Measurements from ENCODE around the gene UGT2B28.
"Not testable (repeated sequence)": the region's sequence is repeated elsewhere in the genome, so short reads cannot be mapped to it uniquely, and the experiment has no call there.

The UGT2B28 gene

DNA sequence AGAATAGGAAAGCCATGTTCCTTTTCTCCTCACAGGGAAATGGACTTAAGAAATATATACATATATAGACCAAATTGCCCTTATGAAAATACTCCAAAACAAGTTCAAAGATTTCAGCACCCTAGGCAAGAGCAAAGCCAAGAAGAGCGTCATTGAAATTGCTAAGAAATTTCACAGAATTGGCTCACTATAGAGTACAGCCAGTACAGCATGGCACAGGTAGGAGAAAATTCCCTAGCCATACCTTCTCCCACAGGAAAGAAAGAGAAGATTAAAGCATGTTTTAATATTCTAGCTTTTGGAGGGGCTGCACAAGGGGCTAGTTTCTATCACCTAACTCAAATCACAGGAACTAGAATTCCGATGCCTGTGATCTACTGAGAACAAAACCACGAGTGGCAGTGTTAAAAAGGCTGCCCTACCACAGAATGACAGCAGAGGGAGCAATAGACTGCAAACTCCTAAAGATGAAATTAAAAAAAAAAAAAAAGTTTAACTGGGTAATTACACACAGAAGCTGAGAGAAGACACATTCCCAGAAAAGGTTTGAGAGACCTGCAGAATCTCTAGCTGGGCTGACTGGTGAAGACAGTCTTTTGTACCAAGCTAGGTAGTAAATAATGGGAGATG is 37.5 kb downstream of the UGT2B28 start:
- not testable (repeated sequence) for H3K4me3 Mint-ChIP-seq; H3K27ac Mint-ChIP-seq; H3K4me1 Mint-ChIP-seq; H3K36me3 Mint-ChIP-seq (ENCODE audit: low read depth); H3K9me3 Mint-ChIP-seq; H3K27me3 Mint-ChIP-seq (ENCODE audit: low read depth)
- TF ChIP-seq, protein P1, sequence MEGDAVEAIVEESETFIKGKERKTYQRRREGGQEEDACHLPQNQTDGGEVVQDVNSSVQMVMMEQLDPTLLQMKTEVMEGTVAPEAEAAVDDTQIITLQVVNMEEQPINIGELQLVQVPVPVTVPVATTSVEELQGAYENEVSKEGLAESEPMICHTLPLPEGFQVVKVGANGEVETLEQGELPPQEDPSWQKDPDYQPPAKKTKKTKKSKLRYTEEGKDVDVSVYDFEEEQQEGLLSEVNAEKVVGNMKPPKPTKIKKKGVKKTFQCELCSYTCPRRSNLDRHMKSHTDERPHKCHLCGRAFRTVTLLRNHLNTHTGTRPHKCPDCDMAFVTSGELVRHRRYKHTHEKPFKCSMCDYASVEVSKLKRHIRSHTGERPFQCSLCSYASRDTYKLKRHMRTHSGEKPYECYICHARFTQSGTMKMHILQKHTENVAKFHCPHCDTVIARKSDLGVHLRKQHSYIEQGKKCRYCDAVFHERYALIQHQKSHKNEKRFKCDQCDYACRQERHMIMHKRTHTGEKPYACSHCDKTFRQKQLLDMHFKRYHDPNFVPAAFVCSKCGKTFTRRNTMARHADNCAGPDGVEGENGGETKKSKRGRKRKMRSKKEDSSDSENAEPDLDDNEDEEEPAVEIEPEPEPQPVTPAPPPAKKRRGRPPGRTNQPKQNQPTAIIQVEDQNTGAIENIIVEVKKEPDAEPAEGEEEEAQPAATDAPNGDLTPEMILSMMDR (IDR thresholded peaks at IDR 0.05; ENCODE audit: unreplicated experiment in 3 of 3): peak; percentile 72 to 75 (median 75)

DNA sequence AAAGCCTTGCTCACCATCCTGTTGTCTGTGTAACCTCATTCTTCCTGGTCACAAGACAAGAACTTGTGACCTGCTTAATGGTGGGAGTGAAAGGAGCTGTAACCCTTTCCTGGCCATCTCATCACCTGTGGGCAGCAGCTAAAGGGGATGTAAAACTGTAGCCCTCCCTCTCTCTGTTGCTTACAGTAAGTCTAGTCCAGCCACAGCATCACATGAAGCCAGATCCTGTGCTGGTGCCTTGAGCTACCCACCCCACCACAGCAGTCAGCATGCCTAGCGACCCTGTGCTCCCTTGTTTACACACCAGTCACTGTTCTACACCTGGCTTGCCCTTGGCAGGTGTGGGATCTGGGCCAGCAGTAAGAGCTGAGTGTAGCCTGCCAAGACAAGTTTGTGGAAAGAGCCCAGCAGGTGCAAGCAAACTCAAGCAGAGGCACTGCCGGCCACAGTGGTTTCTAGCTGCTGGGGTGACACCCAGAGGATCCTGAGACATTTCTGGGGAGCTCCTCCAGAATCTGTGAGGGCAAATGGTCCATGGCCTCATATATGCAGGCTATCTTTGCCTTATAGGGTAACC is 41.0 kb downstream of the UGT2B28 start:
- H3K27ac Mint-ChIP-seq: no peak overlapping the region
- H3K27me3 Mint-ChIP-seq (ENCODE audit: low read depth): no peaks in the 10 kb centered on the region
- H3K4me3 Mint-ChIP-seq: no peak overlapping the region
- no peaks in the 10 kb centered on the region for H3K36me3 Mint-ChIP-seq (ENCODE audit: low read depth)
- TF ChIP-seq, protein P1 (IDR thresholded peaks at IDR 0.05; ENCODE audit: unreplicated experiment in 3 of 3): no peak
- no peaks in the 10 kb centered on the region for H3K9me3 Mint-ChIP-seq
- peaks cover 6% of the 10 kb centered on the region for H3K4me1 Mint-ChIP-seq

DNA sequence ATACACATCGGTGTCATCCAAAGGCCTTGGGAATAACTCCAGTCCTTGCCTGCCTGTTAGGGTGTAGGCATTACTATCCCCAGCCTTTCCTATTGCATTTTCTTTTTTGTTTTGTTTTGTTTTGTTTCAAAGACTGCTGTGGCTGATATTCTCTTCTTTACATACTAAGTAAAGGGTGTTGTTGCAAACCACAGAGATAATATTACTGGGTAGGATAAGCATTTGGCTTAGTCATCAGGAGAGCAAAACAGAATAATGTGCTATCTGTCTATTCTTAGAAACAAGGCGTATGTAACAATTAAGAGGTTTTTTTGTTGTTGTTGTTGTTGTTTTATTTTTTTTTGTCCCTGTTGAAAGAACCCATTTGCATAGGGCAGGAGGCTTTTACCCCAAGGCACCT is 41.8 kb downstream of the UGT2B28 start:
- no peaks in the 10 kb centered on the region for H3K36me3 Mint-ChIP-seq (ENCODE audit: low read depth)
- no peaks in the 10 kb centered on the region for H3K27me3 Mint-ChIP-seq (ENCODE audit: low read depth)
- no peak overlapping the region for H3K4me3 Mint-ChIP-seq
- peaks cover 6% of the 10 kb centered on the region for H3K4me1 Mint-ChIP-seq
- no peaks in the 10 kb centered on the region for H3K9me3 Mint-ChIP-seq
- TF ChIP-seq, protein P1 (IDR thresholded peaks at IDR 0.05; ENCODE audit: unreplicated experiment in 3 of 3): no peak
- H3K27ac Mint-ChIP-seq: no peak overlapping the region

DNA sequence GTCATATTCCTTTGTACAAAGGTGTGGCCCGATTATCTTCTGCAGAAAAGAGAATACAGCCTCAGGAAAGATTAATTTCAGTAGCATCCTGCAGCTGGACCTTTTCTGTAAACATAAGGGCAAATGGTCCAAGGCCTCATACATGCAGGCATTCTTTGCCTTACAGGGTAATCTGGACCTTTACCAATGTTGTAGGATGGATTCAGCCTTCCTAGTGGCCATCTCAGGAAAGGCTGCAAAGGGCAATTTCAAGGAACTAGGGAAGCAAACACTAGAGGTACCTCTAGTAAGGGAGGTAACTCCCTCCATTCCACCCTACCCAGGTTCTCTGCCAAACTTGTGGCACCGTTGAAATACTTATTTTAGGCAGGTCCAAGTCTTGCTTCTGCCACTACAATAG is 43.0 kb downstream of the UGT2B28 start:
- Mint-ChIP-seq H3K27ac (no peak overlapping the region), H3K36me3 (ENCODE audit: low read depth) (no peaks in the 10 kb centered on the region), H3K4me1 (peaks cover 6% of the 10 kb centered on the region), H3K9me3 (no peaks in the 10 kb centered on the region), H3K27me3 (ENCODE audit: low read depth) (no peaks in the 10 kb centered on the region), H3K4me3 (no peak overlapping the region)
- TF ChIP-seq, protein P1 (IDR thresholded peaks at IDR 0.05; ENCODE audit: unreplicated experiment in 3 of 3): no peak

DNA sequence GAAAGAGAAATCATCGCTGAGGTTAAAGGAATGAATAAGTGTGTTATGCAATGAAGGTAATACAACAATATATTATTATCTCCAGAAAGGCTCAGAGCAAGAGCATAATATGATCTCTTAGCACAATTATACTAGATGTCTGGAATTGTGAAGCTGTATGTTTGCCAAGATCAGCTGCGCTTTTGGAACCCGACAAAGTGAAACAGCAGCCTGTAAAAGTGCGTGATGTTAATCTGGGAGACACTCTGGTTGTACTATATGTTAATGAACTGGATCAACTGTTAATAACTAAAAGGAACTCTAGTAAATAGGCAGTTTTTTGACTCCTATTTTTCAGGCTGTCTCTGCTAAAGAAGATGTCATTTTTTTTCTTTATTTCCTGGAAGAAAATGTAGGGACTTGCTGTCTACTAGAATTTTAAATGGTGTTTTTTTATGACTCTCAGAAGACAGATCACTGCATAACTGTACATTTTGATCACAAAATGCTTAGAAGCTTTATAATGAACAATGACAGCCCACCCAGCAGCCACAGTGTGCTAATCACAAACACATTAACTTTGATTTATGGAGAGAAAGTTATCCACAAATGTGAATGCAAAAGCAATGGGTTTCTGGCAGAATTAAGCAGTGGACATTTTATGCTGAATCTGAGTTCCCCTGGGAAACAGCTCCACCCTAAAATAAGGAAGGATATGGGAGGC is 50.2 kb downstream of the UGT2B28 start:
- TF ChIP-seq, protein P1 (IDR thresholded peaks at IDR 0.05; ENCODE audit: unreplicated experiment in 3 of 3): no peak
- no peaks in the 10 kb centered on the region for H3K36me3 Mint-ChIP-seq (ENCODE audit: low read depth)

DNA sequence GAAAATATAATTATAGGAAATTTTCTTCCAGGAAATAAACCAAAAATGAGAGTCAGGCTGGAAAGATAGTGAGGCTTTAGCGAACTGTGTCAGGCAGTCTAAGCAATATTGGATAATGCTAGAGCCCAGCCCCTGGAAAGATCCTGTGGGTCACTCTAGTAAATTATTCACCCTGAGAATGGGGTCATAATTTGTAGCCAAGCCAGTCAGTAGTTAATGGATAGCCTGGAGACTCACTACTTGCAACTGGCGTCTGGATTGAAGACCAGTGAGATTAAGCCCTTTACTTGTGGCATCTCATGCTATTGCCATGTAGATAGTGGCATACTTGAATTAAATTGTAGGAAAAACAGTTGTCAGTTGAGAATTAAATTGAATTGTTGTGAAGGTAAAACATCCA is 51.0 kb downstream of the UGT2B28 start:
- H3K27ac Mint-ChIP-seq: peak overlapping the region; percentile 74 to 90 (median 80)
- H3K4me3 Mint-ChIP-seq; H3K4me1 Mint-ChIP-seq; H3K27me3 Mint-ChIP-seq (ENCODE audit: low read depth); H3K36me3 Mint-ChIP-seq (ENCODE audit: low read depth); H3K9me3 Mint-ChIP-seq: not testable (repeated sequence)

More for the DNA sequence above, 50.2 kb downstream of the UGT2B28 start:
- H3K27ac Mint-ChIP-seq: peak overlapping the region; percentile 74 to 90 (median 80)
- H3K27me3 Mint-ChIP-seq (ENCODE audit: low read depth): no peaks in the 10 kb centered on the region
- peak overlapping the region in 1 of 3 experiments; percentile 11 for H3K4me3 Mint-ChIP-seq
- peaks cover 8% of the 10 kb centered on the region for H3K9me3 Mint-ChIP-seq
- peaks cover 9% of the 10 kb centered on the region for H3K4me1 Mint-ChIP-seq

Data from nephron (organoid).